H1 (cell line): ENCODE data around the gene LTB. TPM values are rescaled to one million over a fixed set of nuclear protein-coding genes. Genes with fewer than 3 reads are reported as not detected.

Experiments
- CTCF ChIA-PET: fragments of 300-600 bp; sonication (Branson Sonifier 250); formaldehyde crosslinking; loops from one replicate; lab custom pipeline; 2021; ENCODE audit not compliant: partially characterized antibody; lab: Charles Lee
- POLR2A ChIA-PET: fragments of 300-600 bp; sonication (Branson Sonifier 250); formaldehyde crosslinking; loops from one replicate; lab custom pipeline; 2021; ENCODE audit warnings: inconsistent platforms; ENCODE audit not compliant: partially characterized antibody; lab: Charles Lee
- DNase-seq, 2 experiments: peaks; one replicate each; pipeline versions ENCODE4 v3.0.0 to v3.0.0-alpha.2; 2010 to 2022; ENCODE audit warnings: low spot score in 2 of 2, low read depth in 1 of 2, mixed read lengths in 1 of 2
- FAIRE-seq: peaks from 2 replicates; lab custom pipeline; 2011; peaks lifted over from hg19 to GRCh38; lab: Jason Lieb, UNC
- H2AFZ ChIP-seq: 2 replicates; pipeline ENCODE4 v1.8.1; 2012; ENCODE audit warnings: low read length, inconsistent platforms
- H2AK5ac ChIP-seq: 2 replicates; pipeline ENCODE4 v1.6.1; 2013; ENCODE audit warnings: low read depth, low read length
- H2BK120ac ChIP-seq: replicated peaks from 2 replicates; pipeline ENCODE3; 2013; ENCODE audit warnings: low read depth, low read length, inconsistent platforms
- H2BK12ac ChIP-seq: 2 replicates; pipeline ENCODE4 v1.6.1; 2013; ENCODE audit warnings: low read depth, low read length
- H2BK15ac ChIP-seq: 2 replicates; pipeline ENCODE4 v1.6.1; 2013; ENCODE audit warnings: low read length
- H2BK20ac ChIP-seq: 2 replicates; pipeline ENCODE4 v1.6.1; 2013; ENCODE audit warnings: low read length
- H2BK5ac ChIP-seq: 2 replicates; pipeline ENCODE4 v1.6.1; 2013; ENCODE audit warnings: low read depth, low read length
- H3K14ac ChIP-seq: 2 replicates; pipeline ENCODE4 v1.6.1; 2013; ENCODE audit warnings: inconsistent platforms; ENCODE audit not compliant: insufficient read length
- H3K18ac ChIP-seq: 2 replicates; pipeline ENCODE4 v1.6.1; 2013; ENCODE audit warnings: low read length; ENCODE audit errors: extremely low read depth
- H3K23ac ChIP-seq: 2 replicates; pipeline ENCODE4 v1.6.1; 2013; ENCODE audit warnings: inconsistent platforms; ENCODE audit not compliant: insufficient read length
- H3K23me2 ChIP-seq: 2 replicates; pipeline ENCODE4 v1.6.1; 2013; ENCODE audit warnings: low read depth, low read length
- H3K27ac ChIP-seq: 2 replicates; pipeline ENCODE4 v1.6.1; 2011; ENCODE audit warnings: low read depth, low read length, inconsistent platforms
- H3K27me3 ChIP-seq, 4 experiments: replicated peaks in 1 of 4; 1 replicate in 1 of 4; 2 replicates in 3 of 4; pipeline versions ENCODE4 v1.6.1 to v1.8.1; 2011 to 2013; ENCODE audit warnings: low read length in 3 of 4, mild to moderate bottlenecking in 3 of 4, inconsistent platforms in 2 of 4, mixed read lengths in 2 of 4, moderate library complexity in 1 of 4; ENCODE audit not compliant: control insufficient read depth in 3 of 4, insufficient read depth in 3 of 4; ENCODE audit errors: extremely low read depth in 1 of 4
- H3K36me3 ChIP-seq, 4 experiments: 2 replicates each; pipeline versions ENCODE4 v1.6.1 to v1.8.1; 2011 to 2013; ENCODE audit warnings: mild to moderate bottlenecking in 4 of 4, low read length in 3 of 4, moderate library complexity in 2 of 4, control low read depth in 1 of 4, inconsistent platforms in 1 of 4; ENCODE audit not compliant: insufficient read depth in 4 of 4, control insufficient read depth in 2 of 4
- H3K4ac ChIP-seq: replicated peaks from 2 replicates; pipeline ENCODE3; 2013; ENCODE audit warnings: low read length, low read depth, mixed read lengths, inconsistent platforms; ENCODE audit not compliant: insufficient read length
- H3K4me1 ChIP-seq, 4 experiments: replicated peaks in 1 of 4; 1 replicate in 1 of 4; 2 replicates in 3 of 4; pipeline versions ENCODE4 v1.6.1 to v1.8.1; 2011 to 2013; ENCODE audit warnings: low read length in 3 of 4, inconsistent platforms in 2 of 4, mixed read lengths in 1 of 4; ENCODE audit not compliant: insufficient read depth in 4 of 4, control insufficient read depth in 3 of 4
- H3K4me2 ChIP-seq, 2 experiments: 2 replicates each; pipeline versions ENCODE4 v1.6.1 to v1.8.1; 2011 to 2013; ENCODE audit warnings: low read depth in 2 of 2, low read length in 2 of 2, control low read depth in 1 of 2, inconsistent platforms in 1 of 2, mild to moderate bottlenecking in 1 of 2; ENCODE audit not compliant: insufficient read depth in 1 of 2
- H3K4me3 ChIP-seq, 4 experiments: fragments of 200-600, 300-600 bp in 1 of 4; sonication (generic), shearing (Covaris generic), sonication (Bioruptor Twin) in 1 of 4; 2 replicates each; pipeline versions ENCODE4 v1.5.1 to v1.8.1; 2011 to 2016; ENCODE audit warnings: low read length in 4 of 4, low read depth in 3 of 4, control low read depth in 2 of 4, inconsistent platforms in 2 of 4, mild to moderate bottlenecking in 2 of 4, mixed read lengths in 1 of 4, moderate library complexity in 1 of 4; ENCODE audit not compliant: insufficient read depth in 2 of 4; ENCODE audit errors: extremely low read depth in 1 of 4
- H3K56ac ChIP-seq: replicated peaks from 2 replicates; pipeline ENCODE3; 2013; ENCODE audit warnings: low read depth, mild to moderate bottlenecking, mixed read lengths, low read length, inconsistent platforms; ENCODE audit not compliant: insufficient read length
- H3K79me1 ChIP-seq: 2 replicates; pipeline ENCODE4 v1.6.1; 2013; ENCODE audit warnings: low read depth, low read length, control low read depth
- H3K79me2 ChIP-seq, 2 experiments: 2 replicates each; pipeline versions ENCODE4 v1.6.1 to v1.8.1; 2012 to 2013; ENCODE audit warnings: low read length in 2 of 2, mild to moderate bottlenecking in 2 of 2, inconsistent platforms in 1 of 2; ENCODE audit not compliant: insufficient read depth in 2 of 2, control insufficient read depth in 1 of 2
- H3K9ac ChIP-seq, 4 experiments: replicated peaks in 1 of 4; 1 replicate in 1 of 4; 2 replicates in 3 of 4; pipeline versions ENCODE4 v1.6.1 to v1.8.1; 2011 to 2013; ENCODE audit warnings: low read depth in 3 of 4, low read length in 3 of 4, control low read depth in 2 of 4, mild to moderate bottlenecking in 2 of 4, moderate library complexity in 2 of 4, inconsistent platforms in 1 of 4; ENCODE audit errors: extremely low read depth in 1 of 4
- H3K9me3 ChIP-seq, 2 experiments: 2 replicates each; pipeline versions ENCODE4 v1.6.1 to v1.8.1; 2012 to 2013; ENCODE audit warnings: mild to moderate bottlenecking in 2 of 2, moderate library complexity in 2 of 2, control low read depth in 1 of 2, inconsistent platforms in 1 of 2, low read depth in 1 of 2, low read length in 1 of 2, mixed read lengths in 1 of 2; ENCODE audit not compliant: insufficient read depth in 2 of 2
- H4K20me1 ChIP-seq, 2 experiments: replicated peaks in 1 of 2; 2 replicates each; pipeline versions ENCODE3 to v1.8.1; 2011 to 2013; ENCODE audit warnings: inconsistent platforms in 2 of 2, low read length in 2 of 2, mild to moderate bottlenecking in 1 of 2; ENCODE audit not compliant: insufficient read depth in 2 of 2, control insufficient read depth in 1 of 2
- H4K5ac ChIP-seq: 2 replicates; pipeline ENCODE4 v1.6.1; 2013; ENCODE audit warnings: low read length, low read depth, mixed read lengths, inconsistent platforms; ENCODE audit not compliant: insufficient read length
- H4K8ac ChIP-seq: 2 replicates; pipeline ENCODE4 v1.8.0; 2013; ENCODE audit warnings: mild to moderate bottlenecking, moderate library complexity, low read length, inconsistent platforms; ENCODE audit not compliant: insufficient read depth; ENCODE audit errors: extremely low read depth
- H4K91ac ChIP-seq: replicated peaks from 2 replicates; pipeline ENCODE3; 2013; ENCODE audit warnings: low read length, mixed read lengths, inconsistent platforms; ENCODE audit not compliant: insufficient read length
- ATF3 ChIP-seq: IDR thresholded peaks from 2 replicates; pipeline ENCODE4 v1.6.1; 2011; ENCODE audit warnings: low read depth, mild to moderate bottlenecking, low read length; ENCODE audit not compliant: insufficient read depth
- CBX8 ChIP-seq: fragments of 300-800, 300-1000 bp; sonication (generic); IDR thresholded peaks from 2 replicates; pipeline ENCODE4 v1.7.1; 2016; ENCODE audit warnings: low read depth, low read length, borderline replicate concordance
- HDAC2 ChIP-seq, 2 experiments: fragments of 300-600 bp in 1 of 2; sonication (generic) in 1 of 2; IDR thresholded peaks; 2 replicates each; pipeline ENCODE4 v1.6.1; 2011 to 2012; ENCODE audit warnings: low read depth in 2 of 2, low read length in 2 of 2, mild to moderate bottlenecking in 2 of 2, moderate library complexity in 2 of 2, borderline replicate concordance in 1 of 2, inconsistent platforms in 1 of 2
- MAX ChIP-seq: IDR thresholded peaks from 2 replicates; pipeline ENCODE4 v1.6.1; 2012; ENCODE audit warnings: inconsistent platforms
- PHF8 ChIP-seq: fragments of 200-600 bp; sonication (generic); conservative IDR thresholded peaks from 2 replicates; pipeline ENCODE4 v1.7.1; 2012; ENCODE audit warnings: low read depth, mild to moderate bottlenecking, inconsistent platforms, low read length, moderate library complexity
- RAD21 ChIP-seq, 2 experiments: IDR thresholded peaks in 1 of 2; conservative IDR thresholded peaks in 1 of 2; 2 replicates each; pipeline ENCODE4 v1.6.1; 2011; ENCODE audit warnings: low read depth in 2 of 2, low read length in 2 of 2, improper control_type of control experiment in 1 of 2, inconsistent platforms in 1 of 2, mild to moderate bottlenecking in 1 of 2, moderate library complexity in 1 of 2
- TAF7 ChIP-seq: optimal IDR thresholded peaks from 2 replicates; pipeline ENCODE3; 2011; ENCODE audit warnings: low read depth, mild to moderate bottlenecking, inconsistent platforms, low read length, moderate library complexity, borderline replicate concordance
- TCF12 ChIP-seq: IDR thresholded peaks from 2 replicates; pipeline ENCODE4 v1.6.1; 2011; ENCODE audit warnings: low read depth, mild to moderate bottlenecking, low read length
- TEAD4 ChIP-seq: IDR thresholded peaks from 2 replicates; pipeline ENCODE4 v1.6.1; 2012; ENCODE audit warnings: low read depth, low read length, inconsistent platforms, mixed read lengths
- YY1 ChIP-seq: IDR thresholded peaks from 2 replicates; pipeline ENCODE4 v1.6.1; 2011; ENCODE audit warnings: low read depth, mild to moderate bottlenecking, low read length
- ZNF274 ChIP-seq: IDR thresholded peaks from 2 replicates; pipeline ENCODE4 v1.7.0; 2012; ENCODE audit warnings: low read length, borderline replicate concordance; ENCODE audit errors: extremely low read depth
- WGBS, 2 experiments: shearing (Covaris generic) in 1 of 2; methylation state at CpG; one replicate each; pipeline versions ENCODE4 v1.1.6 to v1.1.7; 2013 to 2015; ENCODE audit warnings: low lambda C conversion rate in 2 of 2, mixed read lengths in 2 of 2, inconsistent platforms in 1 of 2, low coverage in 1 of 2, missing lambda C conversion rate in 1 of 2; ENCODE audit not compliant: insufficient replicate concordance in 2 of 2, insufficient coverage in 1 of 2, insufficient read length in 1 of 2; ENCODE audit errors: extremely low coverage in 1 of 2, missing lambda C conversion rate in 1 of 2; 5-methylcytosine and 5-hydroxymethylcytosine counted together
- polyA plus RNA-seq, 7 experiments: library from polyadenylated mRNA; depleted of rRNA in 3 of 7; stranded (reverse) in 5 of 7; unstranded in 2 of 7; fragments of >200 nt in 5 of 7; fragments of 200-250 nt in 2 of 7; gene quantifications; 1 replicate in 5 of 7; 2 replicates in 1 of 7; 4 replicates in 1 of 7; pipeline versions ENCODE4 v1.2.1 to v1.2.3, GENCODE V29; 2011 to 2013; ENCODE audit warnings: missing spikeins in 2 of 7, mixed read lengths in 2 of 7
- total RNA-seq: library from RNA; stranded (reverse); fragmentation: NEBNext Ultra II Directional; extraction: Animal tissue kit (Norgen Biotek cat#: 25700); gene quantifications from 2 replicates; pipeline ENCODE4 v1.2.1, GENCODE V29; 2021

Gene LTB
- total and polyA plus RNA-seq, 2 of the 8 experiments (the other 6 are each of a cell fraction or from before 2014, with no cell fraction given), result 0.43 to 0.47 TPM

GRCh38 chr6:31569861-31570536 is 12.2 kb downstream of the LTB start:
- Histone ChIP-seq H3K27me3 (no peaks in the 10 kb centered on the region), H3K4me3 (no peak overlapping the region), H3K56ac (no peak overlapping the region), H3K18ac (no peak overlapping the region), H3K4me1 (no peaks in the 10 kb centered on the region; a peak in 2 of 7 replicates), H3K9ac (no peak overlapping the region), H3K9me3 (no peaks in the 10 kb centered on the region), H2BK15ac (no peak overlapping the region), H2AFZ (no peak overlapping the region), H2BK12ac (no peak overlapping the region), H3K27ac (no peak overlapping the region), H3K79me1 (no peaks in the 10 kb centered on the region), H3K36me3 (no peaks in the 10 kb centered on the region), H4K91ac (no peak overlapping the region), H4K5ac (no peak overlapping the region), H2AK5ac (no peak overlapping the region), H2BK20ac (no peak overlapping the region), H3K14ac (no peak overlapping the region), H4K8ac (no peak overlapping the region), H3K23me2 (peaks cover 3% of the 10 kb centered on the region; the same call in 1 of the 2 replicates), H2BK120ac (no peak overlapping the region), H3K79me2 (no peaks in the 10 kb centered on the region), H3K4me2 (no peak overlapping the region), H2BK5ac (no peak overlapping the region), H3K23ac (no peak overlapping the region), H3K4ac (no peak overlapping the region), H4K20me1 (no peaks in the 10 kb centered on the region)
- 100% methylated on average over 1 of the region's 1 CpG; no CpG with 5 or more reads in 1 of the 2 experiments for WGBS, 2 experiments
- ChIA-PET CTCF (interaction anchor here (1.3 to 4.9 kb wide), 6 partner anchors 10 to 31 kb away, joined by 3 to 47 read pairs (median 14); partner anchors contain the start of genes LST1 and LTB), POLR2A (interaction anchor here (0.6 to 2.6 kb wide), 7 partner anchors 14 to 82 kb away, joined by 3 to 8 read pairs (median 3); partner anchors contain the start of gene BAG6)
- FAIRE-seq (no peak), DNase-seq (no peak)
- no peak for TF ChIP-seq TCF12
- no peak for TF ChIP-seq PHF8
- TF ChIP-seq ATF3, result no peak
- TF ChIP-seq TAF7, result no peak
- no peak for TF ChIP-seq RAD21 (IDR thresholded peaks at IDR 0.05 in 1 of 2, conservative IDR thresholded peaks at IDR 0.05 in 1 of 2; ENCODE audit: low read depth in 2 of 2, low read length in 2 of 2)
- no peak for TF ChIP-seq TEAD4
- TF ChIP-seq CBX8, result no peak
- no peak for TF ChIP-seq HDAC2 (IDR thresholded peaks at IDR 0.05; ENCODE audit: borderline replicate concordance in 1 of 2, low read depth in 2 of 2, low read length in 2 of 2)
- no peak for TF ChIP-seq MAX
- TF ChIP-seq YY1, result no peak
- no peak for TF ChIP-seq ZNF274
